K562 (cell line): ENCODE measurements around the gene WNT11. TPM values are rescaled to one million over a fixed set of nuclear protein-coding genes. Genes with fewer than 3 reads are reported as not detected.

ENCODE experiments used
- polyA plus RNA-seq, 8 experiments: library from polyadenylated mRNA; depleted of rRNA in 4 of 8; stranded (reverse) in 5 of 8; unstranded in 3 of 8; fragments of >200 nt; fragmentation: Nextera tagmentation in 2 of 8; fragmentation: Illumina TruSeq in 1 of 8; extraction: Ambion mirVana in 2 of 8; extraction: Trizol in 1 of 8; gene quantifications; 2 replicates each; pipeline versions ENCODE4 v1.2.1 to v1.2.3, GENCODE V29; 2011 to 2014; ENCODE audit warnings: inconsistent platforms in 1 of 8, missing spikeins in 1 of 8
- total RNA-seq, 7 experiments: library from RNA; depleted of rRNA in 6 of 7; stranded (reverse); fragments of >200 nt in 6 of 7; fragmentation: Illumina TruSeq in 2 of 7; extraction: Trizol in 2 of 7; gene quantifications; 2 replicates each; pipeline versions ENCODE4 v1.2.1 to v1.2.3, GENCODE V29; 2011 to 2021; ENCODE audit warnings: low replicate concordance in 1 of 7
- TF ChIP-seq, protein P1 (sequence below): fragments of 450-650 bp; IDR thresholded peaks from 2 replicates; pipeline ENCODE4 v1.6.1; 2016; ENCODE audit warnings: mild to moderate bottlenecking, moderate library complexity

The WNT11 gene
- total and polyA plus RNA-seq, 9 of the 15 experiments (the other 6 are each of a cell fraction or from before 2014, with no cell fraction given), result 0.03 to 0.20 (median 0.09) TPM; not detected in 4

DNA sequence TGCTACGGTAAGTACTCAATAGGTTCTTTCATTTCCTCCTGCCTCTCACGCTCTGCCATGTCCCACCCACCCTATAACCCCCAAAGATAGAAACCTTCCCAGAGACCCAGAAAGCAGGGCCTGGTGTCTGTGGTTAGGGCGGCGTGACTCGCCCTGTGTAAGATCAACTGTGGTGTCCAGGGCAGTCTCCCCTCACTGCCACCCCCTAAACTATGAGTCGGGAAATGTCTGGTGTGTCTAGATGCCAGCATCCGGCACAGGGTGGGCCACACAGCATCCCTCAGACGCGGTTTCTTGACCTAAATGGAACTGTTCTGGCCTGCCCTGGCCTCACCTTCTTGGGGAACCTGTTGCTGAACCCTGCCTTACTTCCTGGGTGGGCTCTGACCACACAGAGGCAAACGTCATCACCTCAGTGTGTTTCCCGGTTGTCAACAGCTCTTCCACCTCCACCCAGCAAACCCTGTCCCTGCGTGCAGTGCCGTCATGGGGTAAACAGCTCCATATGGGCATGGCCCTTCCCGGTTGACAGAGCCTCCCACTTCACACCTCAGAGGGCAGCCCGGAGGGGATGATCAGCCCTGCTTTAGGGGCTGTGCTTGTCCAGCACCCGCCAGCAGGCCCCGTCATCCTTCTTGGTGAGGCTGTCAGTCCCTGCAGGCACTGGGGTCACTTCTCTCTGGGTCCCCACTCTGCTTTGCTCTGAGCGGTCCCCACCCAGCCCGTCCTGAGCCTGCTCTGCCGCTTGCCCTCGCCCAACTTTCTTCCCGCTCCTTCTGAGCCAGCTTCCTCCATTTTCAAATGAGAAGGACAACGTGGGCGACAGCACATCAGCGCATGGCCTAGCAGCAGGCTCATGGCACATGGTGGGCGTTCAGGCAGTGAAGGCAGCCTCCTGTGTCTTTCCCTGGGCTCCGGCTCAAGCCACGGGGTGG is 6.0 kb downstream of the WNT11 start (continued):
- TF ChIP-seq, protein P1, sequence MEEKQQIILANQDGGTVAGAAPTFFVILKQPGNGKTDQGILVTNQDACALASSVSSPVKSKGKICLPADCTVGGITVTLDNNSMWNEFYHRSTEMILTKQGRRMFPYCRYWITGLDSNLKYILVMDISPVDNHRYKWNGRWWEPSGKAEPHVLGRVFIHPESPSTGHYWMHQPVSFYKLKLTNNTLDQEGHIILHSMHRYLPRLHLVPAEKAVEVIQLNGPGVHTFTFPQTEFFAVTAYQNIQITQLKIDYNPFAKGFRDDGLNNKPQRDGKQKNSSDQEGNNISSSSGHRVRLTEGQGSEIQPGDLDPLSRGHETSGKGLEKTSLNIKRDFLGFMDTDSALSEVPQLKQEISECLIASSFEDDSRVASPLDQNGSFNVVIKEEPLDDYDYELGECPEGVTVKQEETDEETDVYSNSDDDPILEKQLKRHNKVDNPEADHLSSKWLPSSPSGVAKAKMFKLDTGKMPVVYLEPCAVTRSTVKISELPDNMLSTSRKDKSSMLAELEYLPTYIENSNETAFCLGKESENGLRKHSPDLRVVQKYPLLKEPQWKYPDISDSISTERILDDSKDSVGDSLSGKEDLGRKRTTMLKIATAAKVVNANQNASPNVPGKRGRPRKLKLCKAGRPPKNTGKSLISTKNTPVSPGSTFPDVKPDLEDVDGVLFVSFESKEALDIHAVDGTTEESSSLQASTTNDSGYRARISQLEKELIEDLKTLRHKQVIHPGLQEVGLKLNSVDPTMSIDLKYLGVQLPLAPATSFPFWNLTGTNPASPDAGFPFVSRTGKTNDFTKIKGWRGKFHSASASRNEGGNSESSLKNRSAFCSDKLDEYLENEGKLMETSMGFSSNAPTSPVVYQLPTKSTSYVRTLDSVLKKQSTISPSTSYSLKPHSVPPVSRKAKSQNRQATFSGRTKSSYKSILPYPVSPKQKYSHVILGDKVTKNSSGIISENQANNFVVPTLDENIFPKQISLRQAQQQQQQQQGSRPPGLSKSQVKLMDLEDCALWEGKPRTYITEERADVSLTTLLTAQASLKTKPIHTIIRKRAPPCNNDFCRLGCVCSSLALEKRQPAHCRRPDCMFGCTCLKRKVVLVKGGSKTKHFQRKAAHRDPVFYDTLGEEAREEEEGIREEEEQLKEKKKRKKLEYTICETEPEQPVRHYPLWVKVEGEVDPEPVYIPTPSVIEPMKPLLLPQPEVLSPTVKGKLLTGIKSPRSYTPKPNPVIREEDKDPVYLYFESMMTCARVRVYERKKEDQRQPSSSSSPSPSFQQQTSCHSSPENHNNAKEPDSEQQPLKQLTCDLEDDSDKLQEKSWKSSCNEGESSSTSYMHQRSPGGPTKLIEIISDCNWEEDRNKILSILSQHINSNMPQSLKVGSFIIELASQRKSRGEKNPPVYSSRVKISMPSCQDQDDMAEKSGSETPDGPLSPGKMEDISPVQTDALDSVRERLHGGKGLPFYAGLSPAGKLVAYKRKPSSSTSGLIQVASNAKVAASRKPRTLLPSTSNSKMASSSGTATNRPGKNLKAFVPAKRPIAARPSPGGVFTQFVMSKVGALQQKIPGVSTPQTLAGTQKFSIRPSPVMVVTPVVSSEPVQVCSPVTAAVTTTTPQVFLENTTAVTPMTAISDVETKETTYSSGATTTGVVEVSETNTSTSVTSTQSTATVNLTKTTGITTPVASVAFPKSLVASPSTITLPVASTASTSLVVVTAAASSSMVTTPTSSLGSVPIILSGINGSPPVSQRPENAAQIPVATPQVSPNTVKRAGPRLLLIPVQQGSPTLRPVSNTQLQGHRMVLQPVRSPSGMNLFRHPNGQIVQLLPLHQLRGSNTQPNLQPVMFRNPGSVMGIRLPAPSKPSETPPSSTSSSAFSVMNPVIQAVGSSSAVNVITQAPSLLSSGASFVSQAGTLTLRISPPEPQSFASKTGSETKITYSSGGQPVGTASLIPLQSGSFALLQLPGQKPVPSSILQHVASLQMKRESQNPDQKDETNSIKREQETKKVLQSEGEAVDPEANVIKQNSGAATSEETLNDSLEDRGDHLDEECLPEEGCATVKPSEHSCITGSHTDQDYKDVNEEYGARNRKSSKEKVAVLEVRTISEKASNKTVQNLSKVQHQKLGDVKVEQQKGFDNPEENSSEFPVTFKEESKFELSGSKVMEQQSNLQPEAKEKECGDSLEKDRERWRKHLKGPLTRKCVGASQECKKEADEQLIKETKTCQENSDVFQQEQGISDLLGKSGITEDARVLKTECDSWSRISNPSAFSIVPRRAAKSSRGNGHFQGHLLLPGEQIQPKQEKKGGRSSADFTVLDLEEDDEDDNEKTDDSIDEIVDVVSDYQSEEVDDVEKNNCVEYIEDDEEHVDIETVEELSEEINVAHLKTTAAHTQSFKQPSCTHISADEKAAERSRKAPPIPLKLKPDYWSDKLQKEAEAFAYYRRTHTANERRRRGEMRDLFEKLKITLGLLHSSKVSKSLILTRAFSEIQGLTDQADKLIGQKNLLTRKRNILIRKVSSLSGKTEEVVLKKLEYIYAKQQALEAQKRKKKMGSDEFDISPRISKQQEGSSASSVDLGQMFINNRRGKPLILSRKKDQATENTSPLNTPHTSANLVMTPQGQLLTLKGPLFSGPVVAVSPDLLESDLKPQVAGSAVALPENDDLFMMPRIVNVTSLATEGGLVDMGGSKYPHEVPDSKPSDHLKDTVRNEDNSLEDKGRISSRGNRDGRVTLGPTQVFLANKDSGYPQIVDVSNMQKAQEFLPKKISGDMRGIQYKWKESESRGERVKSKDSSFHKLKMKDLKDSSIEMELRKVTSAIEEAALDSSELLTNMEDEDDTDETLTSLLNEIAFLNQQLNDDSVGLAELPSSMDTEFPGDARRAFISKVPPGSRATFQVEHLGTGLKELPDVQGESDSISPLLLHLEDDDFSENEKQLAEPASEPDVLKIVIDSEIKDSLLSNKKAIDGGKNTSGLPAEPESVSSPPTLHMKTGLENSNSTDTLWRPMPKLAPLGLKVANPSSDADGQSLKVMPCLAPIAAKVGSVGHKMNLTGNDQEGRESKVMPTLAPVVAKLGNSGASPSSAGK, result peak; percentile 21; the same call in 1 of the 2 replicates
